Hematopoietic multipotent progenitor cell treated with erythropoietin and hydrocortisone succinate and interleukin-3 and kit ligand, for 17 days (in vitro differentiated cells): ENCODE data around the gene TCL1A.

ENCODE experiments used
- DNase-seq: peaks from one replicate; pipeline ENCODE4 v3.0.0-alpha.2; 2015; ENCODE audit warnings: low spot score

The TCL1A gene

DNA sequence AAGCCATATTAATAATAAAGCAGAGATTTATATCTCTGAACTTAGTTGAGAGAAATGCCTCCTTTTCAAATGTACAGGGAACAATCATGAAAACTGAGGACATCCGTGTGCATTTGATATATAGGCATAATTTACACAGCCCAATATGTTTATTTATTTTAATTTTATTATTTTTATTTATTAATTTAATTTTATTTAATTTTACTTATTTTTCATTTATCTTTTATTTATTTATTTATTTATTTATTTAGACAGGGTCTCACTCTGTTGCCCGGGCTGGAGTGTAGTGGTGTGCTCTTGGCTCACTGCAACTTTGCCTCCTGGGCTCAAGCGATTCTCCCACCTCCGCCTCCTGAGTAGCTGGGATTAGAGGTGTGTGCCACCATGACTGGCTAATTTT, 8.4 kb downstream of the TCL1A start:
- DNase-seq, result no peak

DNA sequence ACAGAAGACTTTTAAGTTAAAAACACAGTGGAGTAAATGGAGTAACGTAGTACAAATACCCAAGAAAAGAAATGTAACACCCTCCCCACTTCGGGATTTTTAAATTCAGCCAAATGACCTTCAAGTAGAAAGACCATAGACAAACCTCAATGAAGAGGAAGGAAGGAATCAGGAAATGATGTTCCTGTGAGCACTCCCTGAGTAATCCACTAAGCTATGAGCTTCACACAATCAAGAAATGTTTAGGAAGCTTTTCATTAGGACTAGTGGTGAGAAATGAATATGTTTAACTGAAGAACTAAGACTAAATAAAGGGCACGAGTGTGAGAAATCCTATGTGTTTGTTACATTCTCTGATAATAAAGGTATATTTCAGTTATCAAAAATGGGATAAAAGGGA, 10.1 kb downstream of the TCL1A start:
- no peak for DNase-seq

DNA sequence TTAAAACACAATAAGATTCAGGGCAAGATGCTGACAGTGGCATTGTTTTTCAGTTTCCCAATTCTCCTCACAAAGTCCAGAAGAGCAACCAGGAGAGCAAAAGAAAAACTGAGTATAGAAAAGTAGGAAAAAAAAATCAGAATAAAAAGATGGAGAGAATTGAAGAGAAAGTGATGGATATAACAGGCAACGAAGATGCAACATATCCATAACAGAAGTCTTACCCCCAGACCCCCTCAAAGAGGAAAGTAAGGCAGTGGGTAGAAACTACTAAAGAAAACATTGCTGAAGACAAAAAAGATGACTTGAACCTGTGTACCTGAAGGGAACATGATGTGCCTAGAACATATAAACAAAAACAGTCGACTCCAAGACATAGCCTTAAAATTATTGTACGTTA, 10.6 kb downstream of the TCL1A start:
- DNase-seq, result no peak

DNA sequence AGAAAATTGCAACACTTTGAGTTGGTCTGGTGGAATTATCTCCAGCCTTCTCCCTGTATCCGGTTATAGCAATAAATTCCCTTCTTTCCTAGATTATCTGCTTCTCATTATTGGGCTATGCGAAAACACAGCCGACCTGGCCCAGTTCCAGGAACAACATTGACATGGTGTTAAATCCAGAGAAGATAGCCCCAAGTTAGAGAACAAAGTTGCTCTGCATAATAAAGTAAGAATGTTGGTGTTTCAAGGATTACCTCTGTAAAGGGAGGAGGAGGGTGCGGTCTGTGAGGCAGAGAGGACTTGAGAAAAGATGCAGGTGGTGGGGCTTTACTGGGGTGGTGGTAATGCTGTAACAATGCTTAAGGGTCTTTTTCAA, 12.1 kb downstream of the TCL1A start:
- DNase-seq, result no peak

DNA sequence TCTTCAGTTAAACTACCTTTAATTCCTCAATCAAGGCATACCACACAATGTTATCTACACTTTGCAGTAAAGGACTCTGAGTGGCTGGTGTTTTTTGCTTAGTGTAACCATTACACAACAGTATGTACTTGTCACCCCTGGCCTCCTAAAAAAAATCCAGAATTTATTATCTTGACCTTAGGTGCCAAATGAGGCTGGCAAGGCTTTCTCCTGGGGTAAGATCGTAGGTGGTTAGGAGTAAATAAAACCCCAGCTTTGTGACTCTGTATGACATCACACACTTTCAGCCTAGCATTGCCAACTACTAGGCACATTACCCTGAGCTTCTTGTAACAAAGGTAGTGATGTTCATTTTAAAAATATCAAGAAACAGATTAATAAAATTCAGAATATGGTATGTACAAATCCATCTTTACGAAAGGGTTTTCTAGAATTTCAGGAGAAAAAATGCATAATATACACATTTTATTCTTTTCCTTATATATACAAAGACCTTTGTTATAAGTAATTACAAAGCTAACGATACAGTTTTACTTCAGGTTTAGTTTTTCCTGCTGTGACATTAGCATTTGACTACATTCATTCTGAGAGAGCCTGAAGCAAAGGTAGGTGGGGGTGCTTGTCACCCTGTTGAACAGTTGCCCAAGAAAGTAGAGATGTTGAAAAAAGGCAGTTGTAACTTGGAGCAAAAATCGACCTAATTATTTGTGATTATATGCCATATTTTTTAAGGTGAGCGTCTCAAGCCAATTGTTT, 13.5 kb downstream of the TCL1A start:
- no peak for DNase-seq

DNA sequence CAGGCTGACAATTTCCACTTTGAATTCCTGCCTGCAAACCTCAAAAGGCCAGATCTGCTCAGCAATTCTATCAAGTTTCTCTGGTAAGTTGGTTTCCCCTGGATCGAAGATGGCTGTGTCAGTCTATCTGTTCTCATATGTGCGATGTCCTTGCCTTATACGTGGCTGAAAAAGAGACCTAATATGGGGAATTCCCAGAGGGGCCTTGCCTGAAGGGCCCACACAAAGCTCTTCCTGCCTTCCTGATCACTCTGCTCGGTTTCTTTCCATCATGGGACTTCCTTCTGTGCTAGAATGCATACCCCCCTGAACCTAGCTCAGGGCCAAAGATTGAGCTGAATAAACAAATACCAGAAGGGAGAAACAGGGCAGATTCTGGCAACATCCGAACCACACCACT, 14.5 kb downstream of the TCL1A start:
- no peak for DNase-seq

DNA sequence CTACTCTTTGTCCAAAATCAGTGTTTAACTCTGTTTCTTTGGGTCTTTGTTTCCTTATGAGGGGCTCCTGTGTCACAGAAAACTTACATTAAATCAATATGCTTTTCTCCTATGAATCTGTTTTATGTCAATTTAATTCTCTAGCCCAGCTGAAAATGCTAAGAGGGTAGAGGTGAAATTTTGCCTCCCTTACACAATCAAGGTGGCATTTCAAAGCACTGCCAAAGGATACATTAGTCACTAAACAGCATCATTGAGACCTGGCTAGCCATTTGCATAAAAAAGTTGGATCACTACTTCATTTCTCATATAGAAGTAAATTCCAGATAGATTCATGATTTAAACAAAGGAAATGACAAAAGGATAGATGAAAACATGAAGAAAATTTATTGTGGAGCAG, 15.6 kb downstream of the TCL1A start:
- no peak for DNase-seq

DNA sequence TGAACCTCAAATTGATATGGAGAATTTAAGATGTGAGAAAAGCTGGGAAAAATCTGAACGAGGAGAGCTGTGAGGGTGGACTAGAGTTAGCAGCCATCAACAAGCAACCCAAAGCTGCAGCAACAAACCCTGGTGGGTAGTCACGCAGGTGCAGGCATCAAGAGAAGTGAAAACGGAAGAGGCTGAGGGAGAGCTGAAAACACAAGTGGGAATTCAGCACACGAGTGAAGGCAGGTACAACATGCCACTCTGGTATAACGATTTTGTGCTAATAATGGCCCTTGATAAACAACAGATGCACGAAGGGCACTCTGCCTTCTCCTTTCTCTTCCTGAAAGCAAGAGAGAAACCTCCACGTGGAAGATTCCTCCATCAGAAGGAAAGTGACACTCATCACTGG, 16.2 kb downstream of the TCL1A start:
- no peak for DNase-seq

DNA sequence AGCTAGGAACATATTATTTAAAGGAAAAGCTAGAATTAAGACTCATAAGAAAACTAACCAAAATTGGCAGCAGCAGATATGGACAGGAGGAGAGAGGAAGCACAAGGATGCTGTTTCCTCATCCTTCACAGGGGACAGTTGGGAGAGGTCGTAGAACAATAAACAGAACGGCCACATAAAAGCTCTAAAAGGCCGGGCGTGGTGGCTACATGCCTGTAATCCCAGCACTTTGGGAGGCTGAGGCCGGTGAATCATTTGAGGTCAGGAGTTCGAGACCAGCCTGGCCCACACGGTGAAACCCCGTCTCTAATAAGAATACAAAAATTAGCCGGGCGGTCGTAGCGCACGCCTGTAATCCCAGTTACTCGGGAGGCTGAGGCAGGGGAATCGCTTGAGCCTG, 17.2 kb downstream of the TCL1A start:
- no peak for DNase-seq

DNA sequence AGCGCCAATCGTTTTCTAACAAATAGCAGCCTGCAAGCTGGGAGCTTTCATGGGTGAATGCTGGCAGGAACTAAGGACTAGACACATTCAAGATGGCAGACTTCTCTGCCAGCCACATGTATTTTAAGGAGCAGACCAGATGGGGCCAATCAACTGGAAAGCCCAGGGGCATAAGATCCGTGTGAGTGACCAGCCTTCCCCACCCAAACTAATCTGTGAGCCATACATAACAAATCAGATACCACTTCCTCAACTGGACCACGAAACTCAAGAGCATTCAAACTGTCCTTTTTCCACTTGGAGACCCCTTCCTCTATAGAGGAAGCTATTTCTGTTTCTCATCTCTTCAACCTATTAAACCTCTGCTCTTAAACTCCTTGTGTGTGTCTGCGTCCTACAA, 18.0 kb downstream of the TCL1A start:
- no peak for DNase-seq

DNA sequence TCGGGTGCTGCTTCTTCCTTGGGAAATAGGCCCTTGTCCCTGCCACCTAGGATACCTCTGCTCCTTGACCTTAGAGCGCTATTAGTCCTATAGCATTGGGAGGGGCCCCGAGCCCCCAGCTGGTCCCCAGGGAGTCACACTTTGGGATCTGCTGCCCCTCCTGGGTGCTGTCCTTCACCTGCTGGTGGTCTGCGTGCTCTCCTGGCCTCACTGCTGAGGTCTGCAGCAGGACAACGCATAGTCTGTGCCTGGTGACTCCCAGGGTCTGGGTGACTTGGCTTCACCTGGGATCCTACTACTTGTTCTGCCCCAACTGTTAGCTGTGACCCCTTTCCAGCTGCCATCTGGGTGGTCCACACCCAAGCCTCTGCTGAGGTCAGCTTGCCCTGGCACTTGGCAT, 18.9 kb downstream of the TCL1A start:
- DNase-seq, result no peak

DNA sequence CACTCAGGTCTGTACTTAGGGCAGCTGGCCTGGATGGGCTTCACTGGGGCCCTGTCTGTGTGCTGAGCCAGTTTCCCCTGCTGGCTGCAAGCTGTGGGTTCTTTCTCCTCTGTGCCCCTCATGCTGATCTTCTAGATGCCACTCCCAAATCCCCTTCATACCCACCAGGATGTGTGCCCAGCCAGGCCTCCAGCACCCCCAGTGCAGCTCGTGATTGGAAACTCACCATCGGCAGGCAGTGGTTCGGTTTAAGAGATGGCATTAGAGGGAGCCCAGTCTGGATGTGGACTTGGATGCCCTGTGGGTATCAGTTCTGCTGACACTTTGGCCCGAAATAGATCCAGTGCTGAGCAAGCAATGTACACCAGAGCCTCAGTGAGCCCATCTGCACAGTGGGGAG, 21.8 kb downstream of the TCL1A start:
- DNase-seq, result no peak

DNA sequence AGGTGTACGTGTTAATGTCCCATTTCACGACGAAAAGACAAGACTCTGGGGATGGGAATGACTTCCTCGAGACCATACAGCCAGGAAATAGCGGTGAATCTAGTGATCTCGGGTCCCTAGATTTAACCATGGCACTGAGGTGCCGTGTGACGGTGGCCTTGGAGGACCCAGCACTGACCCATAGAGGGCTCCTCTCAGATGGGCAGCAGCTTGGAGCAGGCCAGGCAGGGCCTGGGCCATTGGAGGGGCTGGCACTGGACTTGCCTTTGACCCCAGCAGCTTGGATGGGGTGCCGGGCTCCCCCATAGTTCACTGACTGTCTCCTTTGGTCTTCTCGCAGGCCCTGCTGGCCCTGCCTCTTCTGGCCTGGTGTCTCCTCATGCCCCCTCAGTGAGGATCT, 22.3 kb downstream of the TCL1A start:
- DNase-seq, result no peak

DNA sequence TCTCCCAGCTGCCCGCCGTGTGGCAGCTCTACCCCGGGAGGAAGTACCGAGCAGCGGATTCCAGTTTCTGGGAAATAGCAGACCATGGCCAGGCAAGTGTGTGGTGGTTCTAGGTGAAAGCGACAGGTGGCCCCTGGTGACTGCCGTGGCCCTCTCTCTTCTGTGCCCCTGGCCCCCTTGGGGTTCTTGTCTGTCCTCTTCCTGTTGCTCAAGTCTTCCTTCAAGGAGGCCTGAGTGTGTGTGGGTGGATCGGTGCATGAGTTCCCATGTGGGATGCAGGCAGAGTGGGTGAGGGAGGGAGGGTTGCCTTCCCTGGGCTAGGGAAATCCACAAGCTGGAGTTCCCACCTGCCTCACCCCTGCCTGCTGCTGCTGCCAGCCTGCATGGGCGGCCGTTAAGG, 23.1 kb downstream of the TCL1A start:
- DNase-seq, result no peak

DNA sequence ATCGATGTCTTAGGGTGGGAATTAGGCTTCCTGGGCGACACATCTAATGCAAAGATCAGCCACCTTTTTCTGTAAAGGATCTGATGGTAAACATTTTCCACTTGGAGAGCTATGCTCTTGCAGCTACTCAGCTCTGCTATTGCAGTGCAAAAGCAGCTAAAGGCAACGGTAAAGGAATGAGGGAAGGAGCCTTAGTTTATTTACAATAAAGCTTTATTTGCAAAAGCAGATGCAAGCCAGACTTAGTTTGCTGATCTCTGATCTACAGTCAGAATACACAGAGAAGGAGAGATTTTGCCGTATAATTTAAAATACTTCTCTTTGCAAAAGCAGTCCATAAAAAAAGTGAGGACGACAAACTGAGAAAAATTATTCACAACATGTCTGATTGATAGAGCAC, 24.5 kb downstream of the TCL1A start:
- no peak for DNase-seq

DNA sequence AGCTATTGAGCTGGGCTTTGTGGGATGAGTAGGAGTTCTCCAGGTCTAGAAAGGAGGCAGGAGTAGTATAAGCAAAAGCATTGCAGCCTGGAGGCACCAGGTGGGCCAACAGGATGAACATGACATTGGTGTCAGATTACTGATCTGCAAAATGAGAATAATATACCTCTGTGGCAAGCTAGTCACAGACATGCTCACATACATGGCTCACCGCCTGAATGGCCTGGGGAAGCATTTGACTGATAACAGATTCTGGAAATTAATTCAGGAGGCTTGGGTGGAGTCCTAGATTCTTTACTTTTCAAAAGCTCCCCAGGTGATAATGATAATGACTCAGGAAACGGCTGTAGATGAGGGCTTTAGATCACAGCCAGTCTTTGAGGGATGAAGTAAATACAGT, 27.0 kb downstream of the TCL1A start:
- no peak for DNase-seq

DNA sequence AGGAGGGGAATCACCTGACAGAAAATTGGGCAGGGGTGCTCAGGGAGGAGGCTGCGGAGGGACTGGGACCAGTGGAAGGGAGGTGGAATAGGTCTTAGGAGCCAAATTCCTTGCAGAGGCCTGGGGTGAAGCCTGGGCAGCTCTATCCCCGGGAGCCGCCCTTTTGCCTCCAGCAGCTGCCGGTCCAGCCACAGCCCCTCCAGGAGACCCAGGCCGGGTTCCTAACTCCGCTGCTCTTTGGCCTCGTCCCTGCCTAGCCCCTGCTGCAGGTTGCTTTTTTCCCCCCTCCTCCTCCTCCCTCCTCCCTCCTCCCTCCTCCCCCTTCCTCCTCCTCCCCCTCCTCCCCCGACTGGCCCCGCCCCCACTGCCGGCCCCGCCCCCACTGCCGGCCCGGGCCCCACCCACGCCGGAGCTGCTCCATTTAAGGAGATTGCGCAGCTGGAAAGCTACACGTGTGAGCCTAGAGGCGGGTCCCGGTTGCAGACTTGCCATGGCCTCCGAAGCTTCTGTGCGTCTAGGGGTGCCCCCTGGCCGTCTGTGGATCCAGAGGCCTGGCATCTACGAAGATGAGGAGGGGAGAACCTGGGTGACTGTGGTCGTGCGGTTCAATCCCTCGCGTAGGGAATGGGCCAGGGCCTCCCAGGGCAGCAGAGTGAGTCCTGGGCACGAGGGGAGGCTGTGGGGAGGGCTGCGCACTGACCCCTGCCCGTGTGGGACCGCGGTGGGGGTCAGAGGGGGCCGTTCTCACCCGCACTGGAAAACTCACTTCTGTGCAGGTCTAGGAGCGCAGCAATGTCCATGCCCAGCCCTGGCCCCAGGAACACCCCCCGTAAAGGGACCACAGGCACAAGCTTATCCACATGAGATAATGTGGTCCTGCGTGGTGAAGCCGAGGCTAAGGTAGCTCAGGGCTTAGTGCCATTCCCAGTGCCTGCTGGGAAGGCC, 27.7 kb downstream of the TCL1A start, which contains the start of gene TCL1B:
Gene TCL1B, plus strand, starts transcription at position 449 of the 945 bp plus-strand sequence. Its CDS starts 42 bp downstream, at position 491.
- DNase-seq, result no peak

DNA sequence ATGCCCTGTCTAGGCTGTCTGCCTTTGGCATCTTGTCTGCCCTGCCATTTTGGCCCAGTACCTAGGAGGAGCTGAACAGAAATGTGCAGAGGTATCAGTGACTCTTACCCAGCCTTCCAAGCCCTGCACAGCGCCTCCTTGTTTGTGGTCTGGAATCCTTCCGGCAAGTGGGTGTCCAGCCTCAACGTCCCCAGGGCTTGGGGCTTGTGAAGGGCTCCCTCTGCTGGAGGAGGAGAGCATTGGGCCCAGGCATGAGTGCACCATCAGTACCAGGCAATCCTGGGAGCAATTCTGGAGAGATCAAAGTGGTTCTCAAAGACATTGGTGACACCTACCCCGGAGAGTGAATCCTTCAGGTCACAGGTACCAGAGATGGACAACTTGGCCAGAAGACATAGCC, 30.1 kb downstream of the TCL1A start:
- peak; percentile 75 for DNase-seq

DNA sequence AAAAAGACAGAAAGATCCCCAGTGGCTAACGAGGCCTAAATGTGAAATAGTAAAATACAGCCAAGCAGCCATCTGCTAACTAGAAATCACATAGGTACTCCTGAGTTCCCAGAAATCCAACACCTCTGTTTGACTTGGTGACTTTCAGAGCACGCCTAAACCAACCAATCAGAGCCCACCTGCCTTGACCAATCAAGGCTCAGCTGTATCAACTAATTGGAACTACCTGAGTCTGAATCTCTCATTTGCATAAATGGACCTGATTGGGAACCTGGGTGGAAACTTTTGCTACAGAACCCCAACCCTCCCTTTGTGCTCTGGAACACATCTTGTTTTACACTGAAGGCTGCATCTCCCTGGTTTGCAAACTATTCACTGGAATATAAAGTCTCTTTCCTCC, 32.8 kb downstream of the TCL1A start:
- no peak for DNase-seq

DNA sequence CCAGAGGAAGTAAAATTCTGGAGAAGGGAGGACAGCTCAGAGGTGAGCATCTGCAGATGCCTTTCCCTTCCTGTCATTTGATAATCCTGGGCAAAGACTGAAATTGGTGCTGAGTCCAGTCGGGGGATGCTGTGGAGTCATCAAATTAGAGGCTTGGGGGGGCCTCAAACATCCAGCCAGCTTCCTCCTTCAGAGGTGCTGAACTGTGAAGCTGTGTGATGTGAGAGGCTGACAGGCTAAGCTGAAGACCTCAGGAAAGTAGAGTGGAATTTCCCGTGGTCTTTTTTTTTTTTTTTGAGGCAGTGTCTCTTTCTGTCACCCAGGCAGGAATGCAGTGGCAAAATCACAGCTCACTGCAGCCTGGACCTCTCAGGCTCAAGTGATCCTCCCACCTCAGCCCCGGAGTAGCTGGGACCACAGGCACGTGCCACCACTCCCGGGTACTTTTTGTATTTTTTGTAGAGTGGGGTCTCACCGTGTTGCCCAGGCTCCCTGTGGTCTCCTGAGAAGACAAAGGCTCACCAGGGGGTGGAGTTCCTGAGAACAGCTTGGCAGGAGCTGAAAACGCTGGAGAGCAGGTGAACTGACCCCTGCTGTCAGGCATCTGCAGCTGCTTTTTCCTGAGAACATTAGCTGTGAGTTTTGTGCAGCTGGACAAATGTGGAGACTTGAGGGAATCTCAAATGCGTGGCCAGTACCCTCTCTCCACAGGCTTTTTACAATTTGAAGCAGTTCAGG, 33.8 kb downstream of the TCL1A start:
- DNase-seq, result no peak

DNA sequence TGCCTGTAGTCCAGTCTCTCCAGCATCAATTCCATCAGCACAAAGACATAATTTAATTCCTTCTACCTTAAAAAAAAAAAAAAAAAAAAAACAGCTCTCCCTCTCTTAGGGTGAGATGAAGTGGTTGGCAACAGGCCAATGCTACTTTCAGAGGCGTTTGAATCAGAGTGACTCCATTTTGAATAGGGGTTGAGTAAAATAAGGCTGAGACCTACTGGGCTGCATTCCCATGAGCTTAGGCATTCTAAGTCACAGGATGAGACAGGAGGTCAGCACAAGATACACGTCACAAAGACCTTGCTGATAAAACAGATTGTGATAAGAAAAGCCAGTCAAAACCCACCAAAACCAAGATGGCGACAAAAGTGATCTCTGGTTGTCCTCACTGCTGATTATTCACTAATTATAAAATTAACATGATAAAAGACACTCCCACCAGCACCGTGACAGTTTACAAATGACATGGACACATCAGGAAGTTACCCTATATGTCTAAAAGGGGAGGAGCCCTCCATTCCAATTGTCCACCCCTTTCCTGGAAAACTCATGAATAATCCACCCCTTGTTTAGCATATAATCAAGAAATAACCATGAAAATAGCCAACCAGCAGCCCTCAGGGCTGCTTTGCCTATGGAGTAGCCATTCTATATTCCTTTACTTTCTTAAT, 34.6 kb downstream of the TCL1A start:
- no peak for DNase-seq

DNA sequence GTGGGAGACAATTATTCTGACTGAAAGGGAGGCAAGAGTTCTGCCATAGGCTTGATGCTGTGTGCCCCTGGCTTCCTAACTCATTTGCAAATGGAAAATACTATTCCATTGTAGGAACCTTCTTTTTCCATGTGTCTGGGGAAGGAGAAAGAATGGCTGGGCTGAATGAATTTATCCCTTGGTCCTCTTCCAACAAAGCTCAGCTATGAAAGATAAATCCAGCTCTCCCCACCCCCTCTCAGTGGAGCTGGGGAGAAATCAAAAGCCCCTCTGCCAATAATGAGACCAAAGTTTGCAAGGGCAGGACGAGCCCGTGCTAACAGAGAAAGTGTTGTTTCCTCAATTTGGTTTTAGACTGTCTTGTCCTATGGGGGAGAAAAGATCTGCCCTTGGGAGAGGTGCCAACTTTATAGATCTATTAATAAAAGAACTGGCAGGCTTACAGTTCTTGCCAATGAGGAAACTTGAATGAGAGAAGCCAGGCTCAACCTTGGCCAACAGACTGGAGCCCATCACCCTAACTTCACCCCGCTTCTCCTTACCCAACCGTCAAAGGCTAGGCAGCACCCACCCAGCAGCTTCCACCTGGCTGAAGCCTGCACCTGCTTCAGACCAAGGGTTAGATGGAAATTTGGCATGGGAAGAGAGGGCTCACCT, 36.6 kb downstream of the TCL1A start:
- DNase-seq, result no peak
